ENCODE results near the gene CD93.

DNA sequence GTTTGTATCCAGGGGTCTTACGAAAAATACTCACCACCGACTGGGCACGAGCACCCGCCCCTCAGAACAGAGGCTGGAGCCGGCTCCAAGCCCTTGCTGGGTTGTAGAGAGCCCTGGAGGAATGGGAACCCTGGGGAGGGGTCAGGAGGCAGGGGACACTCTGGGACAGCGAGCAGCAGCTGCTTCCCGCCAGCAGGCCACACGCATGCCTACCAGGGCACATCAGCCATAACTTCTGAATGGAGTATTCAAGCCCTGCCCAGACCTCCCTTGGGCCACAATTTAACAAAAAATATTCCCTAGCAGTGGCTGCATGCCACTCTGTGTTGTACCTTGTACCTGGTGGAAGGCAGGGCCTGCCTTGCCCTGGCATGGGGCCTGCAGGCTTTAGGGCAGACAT lies 31.6 kb upstream of the CD93 start:
- TF ChIP-seq TAF1 (conservative IDR thresholded peaks at IDR 0.05) = no peak
- TF ChIP-seq GABPA (IDR thresholded peaks at IDR 0.05 in 1 of 2, conservative IDR thresholded peaks at IDR 0.05 in 1 of 2) = no peak
